ENCODE results near the gene FAM118A. TPM values are rescaled to one million over a fixed set of nuclear protein-coding genes. Genes with fewer than 3 reads are reported as not detected.

Gene FAM118A
- total RNA-seq, 3 donors from 2014 or later, result 23.4 to 60.3 (median 27.5) TPM

- Mint-ChIP-seq H3K4me3 (peak overlapping the region; percentile 90), H3K9me3 (no peaks in the 10 kb centered on the region), H3K27me3 (ENCODE audit: low read depth) (no peaks in the 10 kb centered on the region), H3K36me3 (ENCODE audit: insufficient read depth) (peaks cover 14% of the 10 kb centered on the region), H3K4me1 (ENCODE audit: low read depth) (peaks cover 58% of the 10 kb centered on the region)
- no peak for ATAC-seq
- DNase-seq, result no peak
Measured at GRCh38 chr22:45310977-45311531, 1.3 kb downstream of the FAM118A start.

DNA sequence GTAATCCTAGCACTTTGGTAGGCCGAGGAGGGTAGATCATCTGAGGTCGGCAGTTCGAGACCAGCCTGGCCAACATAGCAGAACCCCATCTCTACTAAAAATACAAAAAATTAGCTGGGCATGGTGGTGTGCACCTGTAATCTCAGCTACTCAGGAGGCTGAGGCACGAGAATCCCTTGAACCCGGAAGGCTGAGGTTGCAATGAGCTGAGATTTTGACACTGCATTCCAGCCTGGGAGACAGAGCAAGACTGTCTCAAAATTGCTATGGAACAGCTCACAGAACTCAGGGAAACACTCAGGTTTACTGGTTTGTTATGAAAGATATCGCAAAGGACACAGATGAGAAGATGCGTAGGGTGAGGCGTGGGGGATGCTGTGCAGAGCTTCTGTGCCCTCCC is 2.7 kb downstream of the FAM118A start:
- no peaks in the 10 kb centered on the region for H3K9me3 Mint-ChIP-seq
- DNase-seq, result no peak
- no peaks in the 10 kb centered on the region for H3K27me3 Mint-ChIP-seq (ENCODE audit: low read depth)
- ATAC-seq, result no peak
- peaks cover 71% of the 10 kb centered on the region for H3K4me1 Mint-ChIP-seq (ENCODE audit: low read depth)
- no peak overlapping the region for H3K4me3 Mint-ChIP-seq
- peaks cover 14% of the 10 kb centered on the region for H3K36me3 Mint-ChIP-seq (ENCODE audit: insufficient read depth)

DNA sequence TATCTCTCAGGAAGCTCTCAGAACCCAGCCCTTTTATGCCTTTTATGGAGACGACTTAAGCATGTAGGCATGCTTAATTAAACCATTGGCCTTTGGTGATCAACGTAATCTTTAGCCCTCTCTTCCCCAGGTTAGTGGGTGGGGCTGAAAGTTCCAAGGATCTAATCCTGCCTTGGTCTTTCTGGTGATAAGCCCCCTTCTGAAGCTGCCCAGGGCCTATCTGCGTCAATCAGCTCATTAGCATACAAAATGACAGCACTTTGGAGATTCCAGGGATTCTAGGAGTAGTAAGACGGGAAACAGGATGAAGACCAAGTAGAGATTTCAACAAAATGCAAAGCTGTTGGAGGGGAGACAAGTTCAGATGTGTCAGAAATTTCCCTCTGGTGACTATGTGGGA is 3.1 kb downstream of the FAM118A start:
- Mint-ChIP-seq H3K36me3 (ENCODE audit: insufficient read depth) (peaks cover 14% of the 10 kb centered on the region), H3K9me3 (no peaks in the 10 kb centered on the region), H3K27me3 (ENCODE audit: low read depth) (no peaks in the 10 kb centered on the region), H3K4me1 (ENCODE audit: low read depth) (peaks cover 76% of the 10 kb centered on the region), H3K4me3 (no peak overlapping the region)
- ATAC-seq (no peak), DNase-seq (no peak)

DNA sequence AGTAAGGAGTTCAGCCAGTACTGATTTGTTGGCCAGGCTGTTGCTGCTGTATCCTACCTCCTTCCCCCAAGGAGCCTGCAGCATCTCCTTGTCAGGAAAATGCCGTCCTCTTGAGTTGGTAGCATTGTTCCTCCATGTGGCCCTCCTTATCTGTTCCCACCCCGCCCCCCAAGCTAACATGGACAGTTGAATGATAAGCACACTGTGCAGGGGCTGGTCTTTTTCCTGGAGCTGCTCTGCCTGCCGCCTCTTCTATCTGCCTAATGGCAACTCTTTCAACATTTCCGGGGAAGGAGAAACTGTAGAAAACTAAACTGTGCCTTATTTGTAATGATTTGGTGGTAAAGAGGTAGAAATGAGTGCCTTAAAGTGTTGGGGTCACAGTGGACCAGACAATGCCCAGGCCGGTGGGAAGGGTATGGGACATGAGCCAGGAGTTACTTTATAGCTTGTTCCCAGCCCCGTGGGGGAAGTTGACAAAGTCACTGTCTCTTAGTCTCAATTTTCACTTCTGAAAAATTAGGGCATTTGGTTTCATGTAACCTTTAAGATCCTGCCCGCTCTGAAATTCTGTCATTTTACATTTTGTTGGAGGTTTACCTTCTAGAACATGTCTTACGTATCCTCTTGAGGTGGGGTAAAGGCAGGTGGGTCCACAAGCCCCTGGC is 4.5 kb downstream of the FAM118A start:
- Mint-ChIP-seq H3K4me3 (no peak overlapping the region), H3K9me3 (no peaks in the 10 kb centered on the region), H3K4me1 (ENCODE audit: low read depth) (peaks cover 81% of the 10 kb centered on the region), H3K27me3 (ENCODE audit: low read depth) (no peaks in the 10 kb centered on the region), H3K36me3 (ENCODE audit: insufficient read depth) (peaks cover 14% of the 10 kb centered on the region)
- ATAC-seq (no peak), DNase-seq (no peak)

DNA sequence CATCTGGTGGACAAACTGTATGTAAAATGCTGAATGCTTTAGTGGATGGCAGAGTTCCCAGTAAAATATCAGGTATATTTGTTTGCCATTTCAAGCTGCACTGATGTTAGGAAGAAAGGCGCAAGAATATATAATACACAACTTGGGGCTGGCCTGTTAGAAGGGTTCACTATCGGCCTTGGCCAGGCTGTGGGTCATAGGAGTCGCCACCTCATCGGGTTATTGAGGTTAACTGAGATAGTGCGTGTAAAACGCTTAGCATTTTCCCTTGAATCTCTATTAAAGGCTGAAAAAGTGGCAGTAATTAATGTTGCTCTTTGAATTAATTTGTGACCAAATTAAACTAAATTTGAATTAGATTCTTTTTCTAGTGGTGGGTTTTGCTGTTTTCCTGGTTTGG is 5.1 kb downstream of the FAM118A start:
- peaks cover 14% of the 10 kb centered on the region for H3K36me3 Mint-ChIP-seq (ENCODE audit: insufficient read depth)
- no peak for DNase-seq
- peaks cover 84% of the 10 kb centered on the region for H3K4me1 Mint-ChIP-seq (ENCODE audit: low read depth)
- no peaks in the 10 kb centered on the region for H3K9me3 Mint-ChIP-seq
- no peak for ATAC-seq
- no peak overlapping the region for H3K4me3 Mint-ChIP-seq
- no peaks in the 10 kb centered on the region for H3K27me3 Mint-ChIP-seq (ENCODE audit: low read depth)

DNA sequence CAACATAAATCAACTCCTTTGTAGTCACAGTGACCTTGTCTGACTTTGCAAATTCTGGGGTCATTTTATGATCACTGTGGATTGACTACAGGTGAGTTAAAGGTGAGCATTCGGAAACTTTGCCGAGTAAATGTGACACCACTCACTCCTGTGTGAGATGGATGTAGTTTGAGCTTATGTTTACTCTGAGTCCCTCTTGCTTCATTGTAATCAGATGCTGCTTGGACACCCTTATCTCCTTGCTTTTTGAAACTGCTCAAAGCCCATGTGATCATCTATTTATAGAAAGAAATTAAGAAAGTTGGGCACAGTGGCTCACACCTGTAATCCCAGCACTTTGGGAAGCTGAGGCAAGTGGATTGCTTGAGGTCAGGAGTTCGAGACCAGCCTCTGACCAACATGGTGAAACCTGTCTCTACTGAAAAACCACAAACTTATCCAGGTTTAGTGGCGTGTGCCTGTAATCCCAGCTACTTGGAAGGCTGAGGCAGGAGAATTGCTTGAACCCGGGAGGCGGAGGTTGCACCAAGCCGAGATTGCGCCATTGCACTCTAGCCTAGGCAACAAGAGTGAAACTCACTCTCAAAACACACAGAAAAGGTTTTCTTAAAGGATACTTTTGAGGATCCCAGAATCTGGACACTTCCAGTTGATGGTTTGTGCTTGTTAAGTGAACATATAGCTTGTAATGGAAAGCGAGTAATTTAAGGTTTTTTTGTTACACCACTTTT is 7.2 kb downstream of the FAM118A start:
- H3K4me3 Mint-ChIP-seq, result no peak overlapping the region
- DNase-seq (no peak), ATAC-seq (no peak)
- H3K27me3 Mint-ChIP-seq (ENCODE audit: low read depth), result no peaks in the 10 kb centered on the region
- H3K4me1 Mint-ChIP-seq (ENCODE audit: low read depth), result peaks cover 87% of the 10 kb centered on the region
- peaks cover 10% of the 10 kb centered on the region for H3K36me3 Mint-ChIP-seq (ENCODE audit: insufficient read depth)
- H3K9me3 Mint-ChIP-seq, result no peaks in the 10 kb centered on the region

GRCh38 chr22:45317551-45318167 is 7.9 kb downstream of the FAM118A start:
- H3K9me3 Mint-ChIP-seq, result no peaks in the 10 kb centered on the region
- no peak for DNase-seq
- peak overlapping the region; percentile 78 for H3K4me3 Mint-ChIP-seq
- peaks cover 87% of the 10 kb centered on the region for H3K4me1 Mint-ChIP-seq (ENCODE audit: low read depth)
- ATAC-seq, result no peak
- H3K36me3 Mint-ChIP-seq (ENCODE audit: insufficient read depth), result peaks cover 10% of the 10 kb centered on the region
- H3K27me3 Mint-ChIP-seq (ENCODE audit: low read depth), result no peaks in the 10 kb centered on the region

- peak; percentile 84 for DNase-seq
- H3K9me3 Mint-ChIP-seq, result no peaks in the 10 kb centered on the region
- H3K4me1 Mint-ChIP-seq (ENCODE audit: low read depth), result peaks cover 86% of the 10 kb centered on the region
- peaks cover 9% of the 10 kb centered on the region for H3K36me3 Mint-ChIP-seq (ENCODE audit: insufficient read depth)
- no peaks in the 10 kb centered on the region for H3K27me3 Mint-ChIP-seq (ENCODE audit: low read depth)
- ATAC-seq, result peak; percentile 82 to 89
- H3K4me3 Mint-ChIP-seq, result peak overlapping the region; percentile 78
Measured at GRCh38 chr22:45318168-45318557, 8.4 kb downstream of the FAM118A start.

- peak; percentile 29 for DNase-seq
- Mint-ChIP-seq H3K4me1 (ENCODE audit: low read depth) (peaks cover 89% of the 10 kb centered on the region), H3K36me3 (ENCODE audit: insufficient read depth) (peaks cover 14% of the 10 kb centered on the region), H3K4me3 (peak overlapping the region; percentile 78), H3K9me3 (no peaks in the 10 kb centered on the region), H3K27me3 (ENCODE audit: low read depth) (no peaks in the 10 kb centered on the region)
- ATAC-seq, result peak; percentile 72 to 78
Measured at GRCh38 chr22:45318558-45319323, 9.0 kb downstream of the FAM118A start.

- ATAC-seq (no peak), DNase-seq (no peak)
Measured at GRCh38 chr22:45319324-45319685, 9.6 kb downstream of the FAM118A start.

DNA sequence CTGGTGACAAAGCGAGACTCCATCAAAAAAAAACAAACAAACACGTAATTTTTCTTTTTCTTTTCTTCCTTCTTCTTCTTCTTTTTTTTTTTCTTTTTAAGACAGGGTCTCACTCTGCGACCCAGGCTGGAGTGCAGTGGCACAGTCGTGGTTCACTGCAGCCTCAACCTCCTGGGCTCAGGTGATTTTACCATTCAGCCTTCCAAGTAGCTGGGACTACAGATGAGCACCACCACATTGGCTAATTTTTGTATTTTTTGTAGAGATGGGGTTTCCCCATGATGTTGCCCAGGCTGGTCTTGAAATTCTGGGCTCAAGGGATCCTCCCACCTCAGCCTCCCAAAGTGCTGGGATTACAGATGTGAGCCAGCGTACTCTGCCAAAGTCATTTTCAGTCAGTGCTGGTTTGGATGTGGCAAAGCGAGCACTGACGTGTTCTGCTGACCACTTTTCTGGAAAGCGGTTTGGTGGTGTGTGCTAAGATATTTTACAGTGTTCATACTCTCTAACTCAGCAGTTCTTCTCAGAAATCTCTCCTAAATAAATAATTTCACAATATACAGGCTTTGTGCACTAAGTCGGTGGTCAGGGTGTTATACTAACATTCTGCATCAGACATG is 10.7 kb downstream of the FAM118A start:
- ATAC-seq (no peak), DNase-seq (no peak)
- H3K27me3 Mint-ChIP-seq (ENCODE audit: low read depth), result no peaks in the 10 kb centered on the region
- H3K4me1 Mint-ChIP-seq (ENCODE audit: low read depth), result peaks cover 86% of the 10 kb centered on the region
- peak overlapping the region; percentile 78 for H3K4me3 Mint-ChIP-seq
- no peaks in the 10 kb centered on the region for H3K9me3 Mint-ChIP-seq
- peaks cover 23% of the 10 kb centered on the region for H3K36me3 Mint-ChIP-seq (ENCODE audit: insufficient read depth)

More at GRCh38 chr22:45319324-45319685, 9.6 kb downstream of the FAM118A start:
- H3K4me3 Mint-ChIP-seq, result peak overlapping the region; percentile 78
- H3K4me1 Mint-ChIP-seq (ENCODE audit: low read depth), result peaks cover 90% of the 10 kb centered on the region
- H3K9me3 Mint-ChIP-seq, result no peaks in the 10 kb centered on the region
- H3K27me3 Mint-ChIP-seq (ENCODE audit: low read depth), result no peaks in the 10 kb centered on the region
- H3K36me3 Mint-ChIP-seq (ENCODE audit: insufficient read depth), result peaks cover 20% of the 10 kb centered on the region

GRCh38 chr22:45321827-45322226 is 12.1 kb downstream of the FAM118A start:
- H3K27me3 Mint-ChIP-seq (ENCODE audit: low read depth), result no peaks in the 10 kb centered on the region
- peaks cover 26% of the 10 kb centered on the region for H3K36me3 Mint-ChIP-seq (ENCODE audit: insufficient read depth)
- no peak for DNase-seq
- H3K9me3 Mint-ChIP-seq, result no peaks in the 10 kb centered on the region
- peaks cover 73% of the 10 kb centered on the region for H3K4me1 Mint-ChIP-seq (ENCODE audit: low read depth)
- H3K4me3 Mint-ChIP-seq, result peak overlapping the region; percentile 13
- ATAC-seq, result no peak

GRCh38 chr22:45322873-45323525 is 13.3 kb downstream of the FAM118A start:
- Mint-ChIP-seq H3K4me3 (no peak overlapping the region), H3K36me3 (ENCODE audit: insufficient read depth) (peaks cover 31% of the 10 kb centered on the region), H3K27me3 (ENCODE audit: low read depth) (no peaks in the 10 kb centered on the region), H3K4me1 (ENCODE audit: low read depth) (peaks cover 61% of the 10 kb centered on the region), H3K9me3 (no peaks in the 10 kb centered on the region)
- DNase-seq (no peak), ATAC-seq (no peak)
